Mesenchymal stem cell (in vitro differentiated cells and primary cell): ENCODE measurements around the gene ARL8A.

Experiments used
- DNase-seq: peaks from one replicate; pipeline ENCODE4 v3.0.0-alpha.2; 2013
- H2AFZ ChIP-seq: one replicate; pipeline ENCODE4 v1.6.1; 2013; ENCODE audit warnings: low read depth, mild to moderate bottlenecking, control low read depth, inconsistent platforms, low read length, moderate library complexity
- H2AK5ac ChIP-seq: 2 replicates; pipeline ENCODE4 v1.6.1; 2013; ENCODE audit warnings: low read length, moderate library complexity, mild to moderate bottlenecking, inconsistent platforms; ENCODE audit not compliant: severe bottlenecking
- H2BK120ac ChIP-seq: one replicate; pipeline ENCODE4 v1.6.1; 2013; ENCODE audit warnings: low read depth, mild to moderate bottlenecking, inconsistent platforms, low read length, moderate library complexity
- H2BK12ac ChIP-seq, 2 experiments: one replicate each; pipeline ENCODE4 v1.6.1; 2013; ENCODE audit warnings: inconsistent platforms in 2 of 2, low read length in 2 of 2, mild to moderate bottlenecking in 2 of 2, moderate library complexity in 2 of 2, control low read depth in 1 of 2
- H2BK15ac ChIP-seq: one replicate; pipeline ENCODE4 v1.6.1; 2013; ENCODE audit warnings: mild to moderate bottlenecking, low read depth, inconsistent platforms; ENCODE audit not compliant: poor library complexity, severe bottlenecking
- H2BK5ac ChIP-seq: 2 replicates; pipeline ENCODE4 v1.6.1; 2013; ENCODE audit warnings: low read depth, mild to moderate bottlenecking, low read length, control low read depth, inconsistent platforms; ENCODE audit not compliant: poor library complexity, severe bottlenecking
- H3K14ac ChIP-seq, 2 experiments: one replicate each; pipeline ENCODE4 v1.6.1; 2013; ENCODE audit warnings: inconsistent platforms in 2 of 2, low read length in 2 of 2, control low read depth in 1 of 2, mild to moderate bottlenecking in 1 of 2, moderate library complexity in 1 of 2
- H3K18ac ChIP-seq, 2 experiments: one replicate each; pipeline ENCODE4 v1.6.1; 2013; ENCODE audit warnings: inconsistent platforms in 2 of 2, low read length in 2 of 2, control low read depth in 1 of 2, low read depth in 1 of 2, mild to moderate bottlenecking in 1 of 2
- H3K23ac ChIP-seq, 2 experiments: one replicate each; pipeline ENCODE4 v1.6.1; 2013; ENCODE audit warnings: inconsistent platforms in 2 of 2, low read length in 2 of 2, mild to moderate bottlenecking in 2 of 2, moderate library complexity in 2 of 2, control low read depth in 1 of 2
- H3K27ac ChIP-seq: 2 replicates; pipeline ENCODE4 v1.5.1; 2013; ENCODE audit warnings: mild to moderate bottlenecking, moderate library complexity, low read length, control low read depth, inconsistent platforms; ENCODE audit not compliant: poor library complexity, severe bottlenecking
- H3K27me3 ChIP-seq, 2 experiments: 2 replicates each; pipeline versions ENCODE4 v1.6.1 to v1.7.0; 2013; ENCODE audit warnings: low read length in 2 of 2, mild to moderate bottlenecking in 2 of 2, moderate library complexity in 2 of 2, control low read depth in 1 of 2, inconsistent platforms in 1 of 2; ENCODE audit not compliant: control insufficient read depth in 1 of 2, insufficient read depth in 1 of 2
- H3K36me3 ChIP-seq, 2 experiments: 2 replicates each; pipeline versions ENCODE4 v1.6.1 to v1.7.0; 2013; ENCODE audit warnings: low read length in 2 of 2, control low read depth in 1 of 2, inconsistent platforms in 1 of 2, low read depth in 1 of 2, mild to moderate bottlenecking in 1 of 2; ENCODE audit not compliant: insufficient read depth in 2 of 2, control insufficient read depth in 1 of 2
- H3K4ac ChIP-seq, 2 experiments: one replicate each; pipeline ENCODE4 v1.6.1; 2013; ENCODE audit warnings: inconsistent platforms in 2 of 2, low read length in 2 of 2, mild to moderate bottlenecking in 2 of 2, moderate library complexity in 2 of 2, control low read depth in 1 of 2, low read depth in 1 of 2
- H3K4me1 ChIP-seq: 2 replicates; pipeline ENCODE4 v1.6.1; 2013; ENCODE audit warnings: low read depth, low read length, control low read depth; ENCODE audit not compliant: control insufficient read depth, insufficient read depth
- H3K4me2 ChIP-seq: 2 replicates; pipeline ENCODE4 v1.6.1; 2013; ENCODE audit warnings: low read length, mild to moderate bottlenecking, inconsistent platforms; ENCODE audit not compliant: poor library complexity, severe bottlenecking
- H3K4me3 ChIP-seq, 2 experiments: 2 replicates each; pipeline versions ENCODE4 v1.5.1 to v1.7.0; 2013; ENCODE audit warnings: low read length in 2 of 2, mild to moderate bottlenecking in 2 of 2, control low read depth in 1 of 2, low read depth in 1 of 2; ENCODE audit not compliant: insufficient read depth in 1 of 2
- H3K79me1 ChIP-seq: replicated peaks from 2 replicates; pipeline ENCODE4 v1.6.1; 2013; ENCODE audit warnings: mild to moderate bottlenecking, control low read depth, low read length, inconsistent platforms; ENCODE audit not compliant: poor library complexity, severe bottlenecking
- H3K9ac ChIP-seq: 2 replicates; pipeline ENCODE4 v1.7.0; 2013; ENCODE audit warnings: mild to moderate bottlenecking, low read length, moderate library complexity
- H3K9me3 ChIP-seq: 2 replicates; pipeline ENCODE4 v1.7.0; 2013; ENCODE audit warnings: mild to moderate bottlenecking, low read length; ENCODE audit not compliant: control insufficient read depth
- H4K8ac ChIP-seq: one replicate; pipeline ENCODE4 v1.6.1; 2013; ENCODE audit warnings: inconsistent platforms, mild to moderate bottlenecking, low read length, moderate library complexity
- H4K91ac ChIP-seq: one replicate; pipeline ENCODE4 v1.6.1; 2013; ENCODE audit warnings: mild to moderate bottlenecking, low read length, inconsistent platforms
- WGBS: methylation state at CpG from one replicate; pipeline ENCODE4 v1.1.7; 2013; ENCODE audit warnings: mixed read lengths; 5-methylcytosine and 5-hydroxymethylcytosine counted together

ARL8A gene

DNA sequence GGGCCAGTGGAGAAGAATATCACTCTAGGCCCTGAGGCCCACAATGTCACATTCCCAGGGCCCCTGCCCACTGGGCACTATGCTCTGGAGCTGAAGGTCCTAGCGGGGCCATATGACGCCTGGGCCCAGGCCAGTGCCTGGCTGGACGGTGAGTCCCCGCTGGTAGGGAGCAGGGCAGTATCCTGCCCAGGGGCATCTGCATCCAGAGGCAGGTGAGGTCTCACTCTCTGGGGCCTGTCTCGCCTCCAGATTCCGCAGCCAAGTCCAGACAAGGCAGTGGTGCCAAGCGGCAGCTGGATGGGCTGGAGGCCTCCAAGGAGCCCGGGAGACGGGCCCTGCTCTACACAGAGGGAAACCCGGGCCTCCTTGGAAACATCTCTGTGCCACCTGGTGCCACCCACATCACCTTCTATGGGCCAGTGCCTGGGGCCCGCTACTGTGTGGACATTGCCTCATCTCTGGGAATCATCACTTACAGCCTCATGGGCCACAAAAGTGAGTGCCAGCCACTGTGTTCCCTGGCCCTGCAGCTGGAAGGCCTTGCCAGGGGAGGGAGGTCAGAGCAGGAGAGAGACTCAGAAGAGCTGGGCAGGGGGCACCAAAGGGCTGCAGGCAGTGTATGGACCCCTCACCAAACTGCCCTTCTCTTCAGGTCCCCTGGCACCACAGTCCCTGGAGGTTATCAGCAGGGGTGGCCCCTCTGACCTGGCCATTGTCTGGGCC lies 26.9 kb upstream of the ARL8A start:
- no peak overlapping the region for H2AFZ ChIP-seq
- peaks cover 8 to 17% of the 10 kb centered on the region in 2 experiments for H3K27me3 ChIP-seq
- H2BK120ac ChIP-seq: no peak overlapping the region
- H2BK5ac ChIP-seq: no peak overlapping the region
- no peak overlapping the region for H4K8ac ChIP-seq
- H2BK15ac ChIP-seq: no peak overlapping the region
- no peak overlapping the region for H2BK12ac ChIP-seq
- H3K4me3 ChIP-seq: no peak overlapping the region
- no peaks in the 10 kb centered on the region for H3K36me3 ChIP-seq
- no peak overlapping the region for H3K27ac ChIP-seq
- no peak overlapping the region for H3K14ac ChIP-seq
- H3K18ac ChIP-seq: no peak overlapping the region
- H3K9me3 ChIP-seq: no peaks in the 10 kb centered on the region
- H3K4me2 ChIP-seq: no peak overlapping the region
- no peak for DNase-seq
- H3K79me1 ChIP-seq: no peaks in the 10 kb centered on the region
- no peaks in the 10 kb centered on the region for H3K4me1 ChIP-seq
- 94% methylated on average over 11 of the region's 11 CpGs for WGBS
- no peak overlapping the region for H3K4ac ChIP-seq
- H3K9ac ChIP-seq: no peak overlapping the region
- H4K91ac ChIP-seq: no peak overlapping the region
- no peak overlapping the region for H3K23ac ChIP-seq
- H2AK5ac ChIP-seq: no peak overlapping the region

DNA sequence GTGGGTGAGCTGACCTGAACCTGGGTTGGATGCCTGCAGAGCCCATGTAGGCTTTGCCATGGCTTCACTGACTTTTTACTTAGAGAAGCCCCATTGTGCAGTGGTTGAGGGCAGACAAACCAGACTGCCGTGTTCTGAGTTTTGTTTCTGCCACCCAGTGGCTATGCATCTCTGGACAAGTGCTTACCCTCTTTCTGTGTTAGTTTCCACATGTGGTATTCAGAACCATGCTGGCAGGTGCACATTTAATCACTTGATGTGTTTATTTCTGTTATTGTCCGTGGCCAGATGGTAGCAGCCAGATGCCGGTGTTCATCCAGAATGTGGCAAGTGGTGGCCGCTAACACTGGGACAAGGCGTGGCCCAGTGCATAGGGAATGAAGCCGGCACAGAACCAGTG lies 26.2 kb upstream of the ARL8A start:
- H3K27me3 ChIP-seq: peaks cover 8 to 23% of the 10 kb centered on the region in 2 experiments
- no peaks in the 10 kb centered on the region for H3K4me1 ChIP-seq
- no peak overlapping the region for H3K4ac ChIP-seq
- H2AFZ ChIP-seq: no peak overlapping the region
- no peak overlapping the region for H4K91ac ChIP-seq
- no peak overlapping the region for H4K8ac ChIP-seq
- no peak for DNase-seq
- no peak overlapping the region for H3K14ac ChIP-seq
- no peak overlapping the region for H2BK15ac ChIP-seq
- no peak overlapping the region for H3K23ac ChIP-seq
- H3K18ac ChIP-seq: no peak overlapping the region
- H3K9ac ChIP-seq: no peak overlapping the region
- H3K9me3 ChIP-seq: no peaks in the 10 kb centered on the region
- H3K27ac ChIP-seq: no peak overlapping the region
- no peaks in the 10 kb centered on the region for H3K36me3 ChIP-seq
- no peak overlapping the region for H2BK5ac ChIP-seq
- no peak overlapping the region for H3K4me3 ChIP-seq
- H3K79me1 ChIP-seq: no peaks in the 10 kb centered on the region
- no peak overlapping the region for H2BK120ac ChIP-seq
- H2AK5ac ChIP-seq: no peak overlapping the region
- no peak overlapping the region for H2BK12ac ChIP-seq
- 92% methylated on average over 5 of the region's 6 CpGs for WGBS
- H3K4me2 ChIP-seq: no peak overlapping the region

DNA sequence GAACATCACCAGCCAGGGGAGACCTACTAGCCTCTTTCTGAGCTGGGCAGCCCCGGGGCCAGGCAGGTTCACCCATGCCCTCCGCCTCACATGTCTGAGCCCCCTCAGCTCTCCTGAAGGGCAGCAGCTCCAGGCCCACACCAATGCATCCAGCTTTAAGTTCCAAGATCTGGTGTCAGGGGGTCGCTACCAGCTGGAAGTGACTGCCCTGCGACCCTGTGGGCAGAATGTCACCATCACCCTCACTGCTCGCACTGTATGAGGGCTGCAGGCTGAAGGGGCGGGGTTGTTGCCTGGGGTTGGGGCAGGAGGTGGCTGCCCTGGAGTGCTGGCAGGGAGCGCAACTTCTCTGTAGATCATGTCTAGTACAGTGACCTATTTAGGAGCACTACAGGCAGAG lies 24.3 kb upstream of the ARL8A start:
- H3K9ac ChIP-seq: no peak overlapping the region
- H2BK15ac ChIP-seq: no peak overlapping the region
- no peak overlapping the region for H2BK12ac ChIP-seq
- no peak overlapping the region for H2AK5ac ChIP-seq
- H4K8ac ChIP-seq: no peak overlapping the region
- H3K4me1 ChIP-seq: peaks cover 4% of the 10 kb centered on the region
- H3K9me3 ChIP-seq: no peaks in the 10 kb centered on the region
- H3K18ac ChIP-seq: no peak overlapping the region
- H3K23ac ChIP-seq: no peak overlapping the region
- no peak overlapping the region for H4K91ac ChIP-seq
- no peaks in the 10 kb centered on the region for H3K79me1 ChIP-seq
- no peaks in the 10 kb centered on the region for H3K36me3 ChIP-seq
- DNase-seq: no peak
- H3K4ac ChIP-seq: no peak overlapping the region
- H3K4me3 ChIP-seq: no peak overlapping the region
- 81% methylated on average over 7 of the region's 7 CpGs for WGBS
- peaks cover 8 to 26% of the 10 kb centered on the region in 2 experiments for H3K27me3 ChIP-seq
- no peak overlapping the region for H2BK5ac ChIP-seq
- H2BK120ac ChIP-seq: no peak overlapping the region
- H3K14ac ChIP-seq: no peak overlapping the region
- H3K27ac ChIP-seq: no peak overlapping the region
- no peak overlapping the region for H2AFZ ChIP-seq
- no peak overlapping the region for H3K4me2 ChIP-seq

DNA sequence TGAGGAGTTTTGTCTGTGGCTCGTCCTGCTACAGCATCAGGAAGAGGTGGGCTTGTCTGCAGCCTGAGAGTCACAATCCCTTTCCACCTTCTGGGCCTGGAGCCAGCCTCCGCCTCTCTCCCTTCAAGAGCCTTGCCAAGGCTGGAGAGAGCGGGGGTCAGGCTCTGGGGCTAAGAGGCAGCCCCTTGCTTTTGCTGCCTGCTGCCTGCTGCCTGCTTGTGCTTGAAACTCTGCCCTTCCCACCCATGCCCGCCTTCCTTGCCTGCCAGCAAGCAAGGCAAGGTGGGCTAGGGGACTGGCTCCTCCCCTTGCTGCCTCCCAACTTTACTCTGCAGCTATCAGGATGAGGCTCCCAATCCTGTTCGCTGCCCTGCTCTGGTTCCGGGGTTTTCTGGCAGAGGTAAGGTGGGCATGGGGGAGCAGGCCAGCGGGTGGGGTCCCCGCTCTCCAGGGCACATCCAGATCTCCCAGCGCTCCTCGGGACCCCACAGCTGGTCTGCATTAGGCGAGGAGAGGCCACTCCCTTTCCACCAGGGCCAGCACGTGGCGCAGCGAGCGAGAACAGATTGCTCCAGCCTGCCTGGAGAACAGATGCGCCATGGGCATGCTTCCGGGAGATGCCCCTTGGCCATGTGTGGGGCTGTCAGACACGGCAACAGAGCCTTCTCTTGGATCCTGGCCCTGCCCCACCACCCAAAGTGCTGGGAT lies 23.3 kb upstream of the ARL8A start:
- Histone ChIP-seq H3K27me3 (peaks cover 8 to 36% of the 10 kb centered on the region in 2 experiments), H3K4me2 (no peak overlapping the region)
- no peak for DNase-seq

More for the DNA sequence above, 23.3 kb upstream of the ARL8A start:
- Histone ChIP-seq H3K79me1 (no peaks in the 10 kb centered on the region), H3K4me1 (peaks cover 4% of the 10 kb centered on the region), H3K27ac (no peak overlapping the region), H3K14ac (no peak overlapping the region), H3K23ac (no peak overlapping the region), H4K8ac (no peak overlapping the region), H2AK5ac (no peak overlapping the region), H3K9ac (no peak overlapping the region), H3K4me3 (peak overlapping the region in 1 of 2 experiments; percentile 59), H3K9me3 (no peaks in the 10 kb centered on the region), H2BK12ac (no peak overlapping the region), H2BK120ac (no peak overlapping the region), H4K91ac (no peak overlapping the region), H2BK5ac (no peak overlapping the region), H3K4ac (no peak overlapping the region), H3K36me3 (no peaks in the 10 kb centered on the region), H3K18ac (no peak overlapping the region), H2BK15ac (no peak overlapping the region), H2AFZ (no peak overlapping the region)
- WGBS: 83% methylated on average over 18 of the region's 18 CpGs
